GM19238 (cell line): Measurements from ENCODE around the gene MAD1L1.

Experiments
- DNase-seq: peaks from one replicate; pipeline ENCODE4 v3.0.0; 2011; ENCODE audit warnings: low spot score; ENCODE audit not compliant: insufficient read length

The MAD1L1 gene

DNA sequence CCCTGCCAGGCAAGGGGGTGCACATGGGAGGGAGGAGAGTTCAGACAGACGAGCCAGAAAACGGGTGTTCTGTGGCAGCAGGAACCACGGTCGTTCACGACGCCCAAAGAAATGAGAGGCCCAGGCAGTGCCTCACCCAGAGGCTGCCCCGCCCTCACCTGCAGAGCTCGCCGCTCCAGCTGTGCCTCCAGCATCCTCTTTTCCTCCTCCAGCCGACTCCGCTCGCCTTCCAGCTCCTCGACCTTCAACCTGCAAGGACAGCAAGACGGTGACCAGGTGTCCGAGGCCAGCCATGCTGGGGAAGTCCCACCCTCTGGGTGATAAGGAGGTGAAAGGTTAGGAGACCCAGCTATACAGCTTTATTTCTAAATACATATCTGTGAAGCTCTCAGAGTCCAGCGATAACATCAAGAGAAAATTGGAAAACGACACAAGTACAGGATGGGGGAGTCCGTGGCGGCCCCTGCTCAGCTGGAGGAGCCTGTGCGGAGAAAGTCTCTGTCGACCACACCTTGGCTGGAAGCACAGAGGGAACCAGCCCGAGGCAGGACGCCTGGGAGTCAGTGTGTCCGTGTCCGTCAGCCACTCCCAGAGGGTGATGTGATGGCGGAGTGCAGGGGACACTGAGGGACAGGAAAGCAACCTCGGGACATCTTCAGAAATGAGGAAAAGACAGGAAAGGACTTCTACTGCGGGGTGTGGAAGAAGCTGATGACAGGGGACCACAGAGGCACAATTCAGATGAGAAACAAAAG is 275.1 kb downstream of the MAD1L1 start:
- no peak for DNase-seq

DNA sequence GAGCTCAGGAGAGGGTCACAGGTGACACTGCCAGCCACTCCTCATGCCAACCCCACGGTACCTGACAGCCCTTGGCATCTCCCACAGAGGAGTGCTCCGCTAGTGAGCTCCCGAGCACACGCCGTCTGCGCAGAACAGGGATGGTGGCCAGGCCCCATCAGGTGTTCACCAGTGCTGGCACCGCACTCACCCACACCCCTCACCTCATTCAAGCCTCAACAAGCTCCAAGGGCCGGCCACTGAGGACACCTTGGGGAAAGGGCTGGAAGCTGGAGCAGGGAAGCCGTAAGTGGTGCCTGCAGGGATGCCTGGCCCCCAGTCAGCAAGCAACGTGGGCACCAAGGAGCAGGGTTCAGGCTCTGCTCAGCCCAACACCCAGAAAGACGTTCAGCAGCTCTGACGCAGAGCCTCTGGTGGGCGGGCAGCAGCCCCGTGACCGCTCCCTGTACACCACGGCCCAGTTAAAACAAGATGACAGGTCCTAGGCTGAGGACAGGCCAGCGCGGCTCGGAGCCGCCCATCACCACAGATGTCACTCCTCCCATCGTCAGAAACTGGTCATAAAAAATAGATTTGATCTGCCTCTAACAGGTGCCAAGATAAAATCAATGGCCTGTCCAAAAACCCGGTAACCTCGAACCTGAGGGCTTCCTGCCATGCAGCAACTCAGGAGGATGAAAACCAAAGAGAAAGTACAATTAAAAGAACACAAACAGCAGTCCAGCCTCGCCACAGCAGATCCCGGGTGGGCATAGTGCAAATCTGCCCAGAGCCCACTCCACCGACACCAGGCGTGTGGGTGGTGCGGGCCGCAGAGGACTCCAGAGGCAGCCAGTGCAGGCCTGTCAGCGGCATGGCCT is 275.9 kb downstream of the MAD1L1 start:
- no peak for DNase-seq

DNA sequence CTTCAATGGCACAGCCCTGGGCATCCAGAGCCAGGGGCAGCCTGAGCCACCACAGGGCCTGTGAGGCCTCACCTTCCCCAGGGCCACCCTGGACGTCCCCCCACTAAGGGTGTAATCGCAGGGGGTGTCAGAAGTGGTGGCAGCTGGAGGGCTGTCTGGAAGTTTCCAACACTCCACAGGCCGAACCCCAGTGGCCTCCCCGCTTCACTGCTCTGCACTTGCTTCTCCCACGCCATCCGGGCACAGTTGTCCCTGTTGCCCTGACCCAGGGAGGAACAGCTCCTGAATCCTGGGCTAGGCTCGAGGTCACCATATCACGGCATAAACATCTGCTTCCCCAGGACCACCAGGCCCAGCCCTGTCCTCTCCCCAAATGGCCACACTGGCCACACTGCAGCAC is 276.6 kb downstream of the MAD1L1 start:
- DNase-seq, result no peak

DNA sequence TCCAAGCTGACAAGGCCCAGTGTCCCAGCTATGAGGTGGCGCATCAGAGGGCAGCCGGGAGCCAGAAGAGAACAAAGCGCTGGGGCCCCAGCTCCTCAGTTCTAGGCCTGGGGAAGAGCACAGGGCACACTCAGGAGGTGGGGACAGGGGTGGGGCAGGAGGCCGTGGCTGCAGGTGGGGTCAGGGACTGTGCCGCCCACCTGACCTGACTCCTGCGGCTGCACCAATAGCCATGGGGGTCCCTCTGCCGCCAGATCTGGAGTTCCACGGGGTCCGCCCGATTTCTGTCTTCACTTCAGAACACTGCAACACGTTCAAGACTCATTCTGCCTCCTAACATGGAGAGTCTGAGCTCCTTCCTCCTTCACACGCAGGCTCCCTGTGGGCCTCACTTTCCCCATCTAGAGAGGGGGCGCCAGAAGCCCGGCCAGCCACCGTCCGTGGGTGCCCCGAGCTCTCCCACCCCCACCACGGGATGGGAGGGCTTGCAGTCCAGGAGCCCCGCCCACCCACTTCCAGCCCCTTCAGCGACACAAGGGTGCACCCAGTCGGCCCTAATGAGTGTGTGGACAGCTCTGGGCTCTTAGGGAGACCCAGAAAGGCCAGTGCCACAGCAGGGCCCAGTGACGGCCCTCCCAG is 278.3 kb downstream of the MAD1L1 start:
- no peak for DNase-seq

DNA sequence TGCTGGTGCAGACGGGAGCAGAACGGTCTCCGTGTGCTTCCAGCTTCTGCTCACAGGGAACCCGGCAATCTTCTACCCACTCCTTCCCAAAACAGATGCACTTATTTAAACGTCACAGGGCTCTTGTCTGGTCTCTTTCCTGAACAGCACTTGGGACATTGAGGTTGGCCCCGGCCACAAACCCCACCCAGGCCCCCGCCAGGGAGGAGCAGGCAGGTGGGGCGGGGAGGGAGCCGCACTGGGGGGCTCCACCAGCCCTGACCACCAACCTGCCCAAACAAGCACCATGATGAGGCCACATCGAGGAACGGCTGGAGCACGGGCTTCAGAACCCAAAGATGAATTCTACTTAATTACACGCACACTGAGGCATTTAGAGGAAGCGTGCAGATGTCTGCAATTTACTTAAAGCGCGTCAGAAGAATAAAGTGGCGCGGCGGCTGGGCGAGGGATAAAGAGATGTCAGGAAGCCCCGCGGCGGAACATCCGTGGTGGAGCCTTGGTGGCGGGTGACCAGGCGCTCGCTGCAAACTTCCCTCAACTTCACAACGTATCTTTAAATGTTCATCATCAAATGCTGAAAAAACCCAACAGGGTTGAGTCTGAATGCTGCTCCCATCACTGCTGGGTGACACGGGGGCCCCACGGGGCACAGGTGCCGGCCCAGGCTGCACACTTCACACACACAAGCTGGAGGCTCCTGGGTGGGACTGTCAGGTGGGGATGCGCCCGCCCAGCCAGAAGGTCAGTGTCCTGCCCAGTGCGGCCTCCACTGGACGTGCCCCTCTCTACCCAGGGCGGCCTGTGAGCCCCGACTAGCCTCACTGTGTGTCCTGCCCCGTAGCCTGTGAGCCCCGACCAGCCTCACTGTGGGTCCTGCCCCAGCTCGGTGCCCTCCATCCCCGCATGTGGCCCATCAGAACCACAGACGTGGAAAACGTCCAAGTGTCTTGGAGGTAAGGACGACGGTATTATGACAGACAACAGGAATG is 279.2 kb downstream of the MAD1L1 start:
- no peak for DNase-seq

DNA sequence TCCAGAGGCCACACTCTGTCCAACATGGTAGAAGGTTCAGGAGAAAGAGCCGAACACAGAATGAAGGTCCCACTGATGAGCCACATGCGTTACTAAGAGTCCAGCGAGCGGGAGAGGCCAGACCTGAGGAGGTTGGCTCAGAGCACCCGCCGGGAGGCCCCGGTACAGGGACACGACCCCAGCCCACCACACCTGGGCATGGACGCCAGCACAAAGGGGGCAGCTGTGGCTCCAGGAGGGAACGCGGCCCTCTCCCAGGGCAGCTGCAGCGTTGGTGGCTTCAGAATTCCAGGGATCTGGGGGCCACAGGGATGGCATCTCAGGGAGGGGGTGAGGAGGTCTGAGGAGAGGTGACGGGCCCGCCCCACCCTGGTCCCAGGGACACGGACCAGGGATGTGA is 280.0 kb downstream of the MAD1L1 start:
- no peak for DNase-seq

DNA sequence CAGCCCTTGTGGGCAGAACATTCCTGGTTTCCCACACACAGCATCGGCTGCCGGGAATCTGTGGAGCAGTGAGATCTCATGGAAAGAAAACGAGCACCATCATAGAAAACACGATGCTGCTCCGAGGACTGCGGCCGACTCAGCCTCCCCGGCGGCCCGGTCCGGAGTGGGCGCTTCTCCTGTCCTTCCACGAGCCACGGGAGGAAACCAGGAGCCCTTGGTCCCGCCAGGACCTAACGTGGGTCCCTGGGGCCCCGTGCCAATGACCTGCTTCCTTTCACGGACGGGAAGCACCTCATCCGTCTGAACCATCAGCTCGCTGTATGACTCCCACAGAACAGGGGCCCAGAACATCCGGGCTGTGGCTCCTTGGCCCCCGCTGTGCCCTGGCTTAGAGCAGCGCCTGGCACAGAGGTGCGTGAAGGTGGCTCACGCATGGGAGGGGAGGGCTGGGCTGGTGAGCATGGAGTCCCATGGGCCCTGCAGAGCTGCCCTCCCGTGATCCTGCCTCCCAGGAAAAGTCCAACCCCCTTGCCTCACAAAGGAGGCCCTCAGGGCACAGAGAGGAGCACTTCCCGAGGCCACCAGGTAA is 280.5 kb downstream of the MAD1L1 start:
- no peak for DNase-seq

DNA sequence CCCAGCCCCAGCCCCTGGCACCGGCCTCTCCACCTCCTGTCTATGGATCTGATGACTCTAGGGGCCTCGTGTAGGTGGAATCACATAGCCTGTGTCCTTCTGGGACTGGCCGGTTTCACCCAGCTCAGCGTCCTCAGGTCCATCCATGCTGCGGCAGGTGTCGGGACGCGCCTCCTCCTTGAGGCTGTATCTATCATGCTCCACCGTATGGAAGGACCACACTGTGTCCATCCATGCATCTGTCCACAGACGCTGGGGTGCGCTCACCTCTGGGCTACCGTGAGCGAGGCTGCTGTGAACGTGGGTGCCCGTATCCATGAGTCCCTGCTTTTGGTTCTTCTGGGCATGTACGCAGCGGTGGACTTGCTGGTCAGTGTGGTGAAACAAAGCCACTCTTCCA is 281.1 kb downstream of the MAD1L1 start:
- DNase-seq, result no peak

DNA sequence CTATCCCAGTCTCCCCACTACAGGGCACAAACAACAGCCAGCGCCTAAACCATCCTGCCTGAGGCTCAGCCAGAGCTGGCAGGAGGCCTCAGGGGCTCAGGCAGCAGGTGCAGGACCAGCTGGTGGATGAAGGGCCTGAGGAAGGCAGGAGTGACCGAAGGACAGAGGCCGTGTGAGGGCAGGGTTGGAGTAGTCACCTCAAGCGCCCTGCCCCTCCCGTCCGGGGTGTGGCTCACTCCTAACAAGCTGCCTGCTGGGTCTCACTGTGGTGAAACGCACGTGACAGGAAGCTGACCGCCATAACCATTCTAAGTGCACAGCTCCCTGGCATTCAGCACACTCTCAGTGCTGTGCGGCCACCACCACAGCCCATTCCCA is 281.6 kb downstream of the MAD1L1 start:
- DNase-seq, result no peak

DNA sequence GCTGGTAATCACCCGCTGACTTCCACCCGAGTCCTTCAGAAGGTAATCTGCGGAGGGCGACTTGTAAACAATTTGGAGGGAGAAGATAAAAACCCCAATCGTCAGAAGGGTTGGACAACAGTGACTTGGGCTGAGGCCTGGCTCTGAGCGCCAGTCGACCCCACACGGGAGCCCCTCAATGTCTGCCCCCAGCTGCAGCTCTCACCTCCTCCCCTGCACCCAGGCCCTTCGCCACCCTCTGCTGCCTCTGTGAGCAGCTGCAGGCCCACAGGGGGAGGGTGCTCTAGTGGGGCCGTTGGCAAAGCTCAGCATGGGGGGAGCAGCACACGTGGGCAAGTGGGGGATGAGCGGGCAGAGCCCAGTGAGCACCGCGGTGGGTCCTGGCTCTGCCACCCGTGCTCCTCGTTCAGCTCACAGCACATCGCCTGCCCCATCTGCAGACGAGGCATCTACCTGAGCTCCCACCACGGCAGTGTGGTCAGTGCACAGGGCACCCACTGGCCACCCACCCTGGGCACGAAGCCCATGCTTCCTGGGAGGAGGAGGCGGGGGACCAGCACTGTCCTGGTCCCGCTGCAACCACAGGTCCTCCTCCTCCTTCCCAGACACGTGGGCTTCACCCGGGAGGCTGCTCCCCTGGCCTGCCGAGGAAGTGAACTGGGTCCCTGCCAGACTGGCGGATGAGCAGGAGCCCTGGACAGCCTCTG is 282.1 kb downstream of the MAD1L1 start:
- DNase-seq, result no peak

DNA sequence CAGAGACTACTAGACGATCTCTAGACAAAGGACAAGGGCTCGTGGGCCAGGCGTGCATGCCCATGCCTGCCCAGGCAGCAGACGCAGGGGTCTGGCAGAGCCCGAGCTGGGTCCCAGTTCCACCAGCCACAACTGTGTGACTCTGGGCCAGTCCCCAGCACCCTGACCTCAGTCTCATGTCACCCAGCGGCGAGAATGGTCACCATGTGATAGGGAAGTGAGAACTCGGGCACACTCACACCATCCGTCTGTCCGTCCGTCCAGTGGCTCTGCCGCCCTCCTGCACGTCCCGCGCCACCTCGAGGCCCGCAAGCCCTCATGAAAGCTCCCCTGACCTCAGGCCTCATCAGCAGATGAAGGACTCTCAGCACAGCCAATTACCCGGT is 282.7 kb downstream of the MAD1L1 start:
- no peak for DNase-seq

DNA sequence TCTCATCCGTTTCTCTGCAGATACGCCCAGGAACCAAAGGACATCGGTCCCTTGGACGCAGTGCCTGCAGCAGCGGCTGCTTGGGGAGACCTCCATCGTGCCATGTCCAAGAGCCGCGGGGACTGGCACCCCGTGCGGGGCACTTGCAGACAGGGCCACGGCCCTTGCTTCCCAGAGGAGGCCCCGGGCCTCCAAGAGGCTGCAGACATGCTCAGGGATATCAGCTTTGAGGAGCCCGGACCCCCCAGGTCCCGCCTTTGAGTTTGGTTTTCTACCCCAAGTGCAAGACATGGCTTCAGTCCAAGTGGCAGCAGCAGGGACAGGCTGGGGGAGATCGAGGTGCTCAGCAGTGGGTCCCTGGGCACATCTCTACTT is 283.1 kb downstream of the MAD1L1 start:
- no peak for DNase-seq

DNA sequence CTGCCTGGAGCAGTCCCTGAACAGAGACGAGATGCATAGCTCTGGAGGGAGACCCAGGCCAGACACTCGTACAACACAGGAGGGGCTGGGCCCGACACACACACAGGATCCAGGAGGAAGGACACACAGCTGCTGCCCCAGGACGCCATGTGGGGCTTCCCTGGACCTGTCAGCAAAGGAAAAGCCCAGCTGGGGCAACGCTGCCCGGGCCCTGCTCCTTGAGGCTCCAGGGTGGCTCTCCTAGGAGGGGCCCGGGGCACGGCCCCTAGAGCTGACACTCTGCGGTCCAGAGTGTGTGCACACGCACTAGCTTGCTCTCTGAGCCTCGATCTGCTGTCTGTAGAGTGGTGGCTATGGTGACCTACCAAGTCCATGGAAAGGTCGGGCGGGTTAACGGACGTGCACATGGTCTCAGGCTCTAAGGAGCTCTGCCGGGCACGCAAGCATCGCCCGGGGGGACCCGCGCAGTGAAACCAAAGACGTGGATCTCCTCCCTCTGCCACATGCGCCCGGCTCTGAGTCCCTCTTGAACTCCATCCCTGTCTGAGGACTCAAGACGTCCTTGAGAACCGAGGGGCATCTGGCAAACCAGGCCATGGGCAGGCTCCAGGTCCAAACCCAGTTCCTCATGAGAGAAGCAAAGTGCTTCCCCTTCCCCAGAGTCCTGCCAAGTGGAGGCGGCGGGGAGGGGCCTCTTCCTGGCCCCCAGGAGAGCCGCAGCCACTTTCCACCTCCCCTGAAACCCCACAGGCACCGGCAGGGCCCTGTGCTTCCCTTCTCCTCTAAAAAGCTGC is 283.7 kb downstream of the MAD1L1 start:
- DNase-seq, result no peak

DNA sequence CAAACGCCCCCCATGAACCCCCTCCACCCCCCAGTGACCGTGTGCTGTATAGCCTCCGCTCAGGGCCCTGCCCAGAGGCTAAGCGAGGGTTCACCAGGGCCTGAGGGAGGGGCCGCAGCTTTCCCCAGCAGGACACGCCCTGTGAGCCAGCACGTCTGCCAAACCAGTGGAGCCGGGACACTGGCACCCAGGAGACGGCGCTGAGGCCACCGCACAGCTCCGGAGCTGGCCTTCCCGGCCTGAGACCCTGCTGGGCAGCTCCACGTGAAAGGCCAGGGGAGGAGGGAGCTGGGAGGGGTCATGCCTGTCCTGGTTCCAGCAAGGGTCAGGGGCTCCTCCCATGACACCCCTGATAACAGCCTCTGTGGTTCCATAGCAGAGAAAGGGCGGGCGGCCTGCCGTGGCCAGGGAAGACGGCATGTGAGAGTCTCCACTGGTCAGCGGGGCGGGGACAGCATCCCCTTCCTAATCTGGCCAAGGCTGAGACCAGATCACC is 284.4 kb downstream of the MAD1L1 start:
- no peak for DNase-seq

DNA sequence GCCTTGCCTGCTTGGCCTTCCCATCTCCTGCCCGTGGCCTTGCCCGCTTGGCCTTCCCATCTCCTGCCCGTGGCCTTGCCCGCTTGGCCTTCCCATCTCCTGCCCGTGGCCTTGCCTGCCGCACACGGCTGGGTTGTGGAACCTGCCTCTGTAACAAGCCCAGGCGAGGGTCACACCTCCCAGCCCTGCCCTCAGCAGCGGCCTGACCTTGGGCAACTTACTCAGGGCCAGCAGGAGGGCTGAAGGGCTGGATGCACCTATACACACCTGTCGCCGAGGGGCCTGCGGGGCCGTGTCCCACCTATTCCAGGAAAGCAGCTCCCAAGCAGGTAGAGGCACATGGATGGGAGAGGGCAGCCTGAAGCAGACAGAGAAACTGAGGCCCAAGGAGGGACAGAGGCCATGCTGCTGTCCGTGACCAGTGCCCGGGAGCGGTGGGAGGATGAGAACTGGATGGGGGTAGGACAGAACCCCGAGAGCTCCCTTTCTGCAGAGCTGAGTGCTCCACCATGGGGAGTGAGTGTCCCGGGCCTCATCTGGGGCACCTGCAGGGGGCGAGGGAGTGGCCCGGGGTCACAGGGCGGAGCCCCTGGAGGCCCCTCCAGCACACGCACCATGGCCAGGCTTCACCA is 285.0 kb downstream of the MAD1L1 start:
- DNase-seq, result no peak

DNA sequence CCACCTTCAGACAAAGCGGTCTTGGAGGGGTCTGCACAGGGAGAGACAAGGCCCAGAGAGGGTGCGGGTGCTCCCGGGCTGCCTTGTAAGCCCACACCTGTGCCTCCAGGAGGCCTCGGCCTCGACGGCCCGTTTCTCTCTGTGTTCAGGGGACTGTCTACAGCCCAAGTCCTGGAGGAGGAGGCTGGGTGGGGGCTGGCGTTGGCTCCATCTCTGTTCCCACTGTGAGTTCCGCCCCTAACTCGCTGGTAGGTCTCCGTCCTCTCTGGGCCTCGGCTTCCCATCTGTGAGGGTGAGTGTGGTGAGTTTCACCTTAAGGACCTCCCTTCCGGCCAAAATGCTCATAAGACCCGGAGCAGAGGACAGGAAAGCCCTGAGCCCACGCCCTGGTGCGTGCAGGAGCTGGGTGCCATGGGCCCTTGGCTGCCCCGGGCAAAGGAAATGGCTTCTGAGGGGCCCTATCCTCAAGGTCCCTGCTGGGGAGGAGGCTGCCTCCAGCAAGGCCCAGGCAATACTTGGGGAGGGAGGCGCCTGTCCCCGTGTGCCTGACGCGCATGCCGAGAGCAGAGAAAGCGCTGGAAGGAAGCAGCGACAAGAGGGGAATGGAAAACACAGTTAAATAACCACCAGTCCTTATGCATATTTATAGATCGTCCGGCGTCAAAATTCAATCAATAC is 285.8 kb downstream of the MAD1L1 start:
- DNase-seq, result no peak

DNA sequence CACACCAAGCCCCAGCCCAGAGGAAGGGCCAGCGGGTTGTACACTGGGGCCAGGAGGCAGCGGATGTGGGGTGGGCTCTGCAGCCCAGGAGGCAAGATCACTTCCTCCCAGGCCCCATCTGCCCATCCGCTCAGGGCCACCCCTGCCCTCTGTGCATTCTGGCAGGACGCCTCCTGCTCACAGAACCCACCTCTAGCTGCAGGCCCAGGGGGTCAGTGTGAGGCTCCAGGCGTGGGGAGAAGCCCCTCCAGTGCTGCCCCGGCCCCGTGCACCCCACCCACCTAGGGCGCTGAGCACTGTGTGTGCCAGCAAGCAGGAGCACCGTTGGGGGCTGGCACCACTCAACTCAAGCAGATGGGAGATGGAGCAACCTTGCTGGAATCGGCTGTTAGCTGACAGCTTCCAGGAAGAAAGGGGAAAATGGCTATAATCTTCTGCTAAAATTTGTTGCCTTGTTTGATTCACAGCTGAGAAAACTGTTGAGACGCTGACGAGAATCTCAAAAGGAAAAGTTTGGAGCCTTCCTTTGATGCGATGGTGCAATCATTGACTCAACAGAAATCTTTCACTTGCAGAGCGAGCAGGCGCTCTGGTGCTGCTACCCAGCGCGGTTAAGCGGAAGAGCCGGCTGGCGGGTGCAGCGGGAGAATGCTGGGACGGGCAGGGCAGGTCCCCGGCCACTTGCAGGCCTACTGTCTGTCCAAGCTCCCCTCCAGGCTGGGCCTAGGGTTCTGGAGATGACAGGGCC is 286.5 kb downstream of the MAD1L1 start:
- DNase-seq, result no peak
